HG03469 (cell line): Measurements from ENCODE around the gene CAAP1.
A peak's percentile ranks its signal among the peaks of the same experiment; 100 is the strongest.
"Not testable (repeated sequence)": the region's sequence is repeated elsewhere in the genome, so short reads cannot be mapped to it uniquely, and the experiment has no call there.

ENCODE experiments used
- ATAC-seq: cut with Tn5 transposase; IDR thresholded peaks from one replicate; pipeline ENCODE4 v1.9.1; 2021; ENCODE audit warnings: mild to moderate bottlenecking, moderate library complexity, moderate number of reproducible peaks; ENCODE audit not compliant: unreplicated experiment

The CAAP1 gene

GRCh38 chr9:26892251-26893029 lies at the start of gene CAAP1:
TSS of gene CAAP1 (minus strand) at chr9:26892802. CDS start at chr9:26892715, 87 bp downstream.
- ATAC-seq: peak; percentile 89

- no peak for ATAC-seq
Observed at GRCh38 chr9:26940779-26941178, 48.2 kb upstream of the CAAP1 start.

- no peak for ATAC-seq
Observed at GRCh38 chr9:26939955-26940711, 47.5 kb upstream of the CAAP1 start.

- no peak for ATAC-seq
Observed at GRCh38 chr9:26937816-26938371, 45.3 kb upstream of the CAAP1 start.

- ATAC-seq: no peak
Observed at GRCh38 chr9:26935847-26936246, 43.2 kb upstream of the CAAP1 start.

GRCh38 chr9:26928902-26929495 lies 36.4 kb upstream of the CAAP1 start:
- no peak for ATAC-seq

- no peak for ATAC-seq
Observed at GRCh38 chr9:26925609-26926008, 33.0 kb upstream of the CAAP1 start.

- ATAC-seq: no peak
Observed at GRCh38 chr9:26919698-26920097, 27.1 kb upstream of the CAAP1 start.

GRCh38 chr9:26913138-26913668 lies 20.6 kb upstream of the CAAP1 start:
- no peak for ATAC-seq

- no peak for ATAC-seq
Observed at GRCh38 chr9:26904671-26905070, 12.1 kb upstream of the CAAP1 start.

GRCh38 chr9:26904070-26904469 lies 11.5 kb upstream of the CAAP1 start:
- no peak for ATAC-seq

- ATAC-seq: no peak
Observed at GRCh38 chr9:26893030-26893676, 551 bp upstream of the CAAP1 start.

GRCh38 chr9:26891726-26892125 lies 876 bp downstream of the CAAP1 start:
- no peak for ATAC-seq

- no peak for ATAC-seq
Observed at GRCh38 chr9:26888271-26888670, 4.3 kb downstream of the CAAP1 start.

- ATAC-seq: no peak
Observed at GRCh38 chr9:26882154-26882553, 10.4 kb downstream of the CAAP1 start.

GRCh38 chr9:26880262-26880661 lies 12.3 kb downstream of the CAAP1 start:
- no peak for ATAC-seq

GRCh38 chr9:26875155-26875554 lies 17.4 kb downstream of the CAAP1 start:
- ATAC-seq: not testable (repeated sequence)

- ATAC-seq: no peak
Observed at GRCh38 chr9:26870292-26870691, 22.3 kb downstream of the CAAP1 start.

- peak; percentile 39 for ATAC-seq
Observed at GRCh38 chr9:26863074-26863473, 29.5 kb downstream of the CAAP1 start.

- peak; percentile 53 for ATAC-seq
Observed at GRCh38 chr9:26856413-26857032, 36.1 kb downstream of the CAAP1 start.
